ENCODE measurements around the gene CYSLTR2.

CYSLTR2 gene

DNA sequence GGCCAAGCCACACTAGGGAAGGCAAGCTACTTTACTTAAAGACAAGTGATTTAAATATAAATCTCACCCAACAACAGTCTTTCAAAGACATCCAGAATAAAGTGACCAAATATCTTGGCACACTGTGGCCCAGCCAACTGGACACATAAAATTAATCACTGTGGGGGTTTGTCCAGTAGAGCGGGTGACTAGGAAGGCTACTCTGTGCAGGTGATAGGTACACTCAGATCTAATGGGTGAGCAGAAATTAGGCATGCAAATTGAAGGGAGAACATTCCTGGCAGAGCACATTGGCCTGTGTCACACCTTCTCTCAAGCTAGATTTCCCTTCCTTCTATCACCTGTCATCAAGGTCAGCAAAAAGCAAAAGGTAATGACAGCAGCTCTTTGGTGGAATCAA is 23.4 kb upstream of the CYSLTR2 start:
- Histone ChIP-seq H3K9me3 (ENCODE audit: control insufficient read depth, low read length) (no peaks in the 10 kb centered on the region), H3K27ac (ENCODE audit: low read depth, low read length, severe bottlenecking) (no peak overlapping the region), H3K36me3 (ENCODE audit: control insufficient read depth, insufficient read depth, low read length) (no peaks in the 10 kb centered on the region), H3K4me1 (ENCODE audit: control insufficient read depth, insufficient read depth, low read length, poor library complexity, severe bottlenecking) (peaks cover 2% of the 10 kb centered on the region), H3K4me3 (ENCODE audit: extremely low read depth, insufficient read depth, low read length, poor library complexity, severe bottlenecking) (no peak overlapping the region)
- 89 to 100% methylated on average over 1 of the region's 1 CpG for WGBS, 2 experiments (ENCODE audit: insufficient coverage in 2 of 2)

DNA sequence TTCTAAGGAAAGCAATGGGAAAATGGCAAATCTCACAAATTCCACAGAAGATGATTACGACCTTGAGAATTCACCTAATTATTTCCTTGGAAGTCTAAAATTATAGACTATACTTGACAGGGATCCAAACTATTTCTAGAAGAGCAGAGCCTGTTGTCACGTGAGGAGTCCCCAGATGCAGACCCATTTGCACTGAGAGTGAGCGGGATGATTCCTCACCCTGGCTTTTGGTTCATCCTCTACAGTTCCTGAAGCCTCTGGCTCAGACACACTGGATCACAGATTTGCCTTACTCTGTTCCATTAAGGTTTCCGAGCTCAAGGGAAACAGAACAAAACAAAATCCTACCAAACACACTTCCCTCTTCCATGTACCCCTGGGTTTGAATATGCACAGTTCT is 23.0 kb upstream of the CYSLTR2 start:
- Histone ChIP-seq H3K9me3 (ENCODE audit: control insufficient read depth, low read length) (no peaks in the 10 kb centered on the region), H3K27ac (ENCODE audit: low read depth, low read length, severe bottlenecking) (no peak overlapping the region), H3K4me3 (ENCODE audit: extremely low read depth, insufficient read depth, low read length, poor library complexity, severe bottlenecking) (no peak overlapping the region), H3K36me3 (ENCODE audit: control insufficient read depth, insufficient read depth, low read length) (no peaks in the 10 kb centered on the region), H3K4me1 (ENCODE audit: control insufficient read depth, insufficient read depth, low read length, poor library complexity, severe bottlenecking) (no peaks in the 10 kb centered on the region)
- 88 to 89% methylated on average over 3 of the region's 4 CpGs for WGBS, 2 experiments (ENCODE audit: insufficient coverage in 2 of 2)

GRCh38 chr13:48631441-48631840 is 22.3 kb upstream of the CYSLTR2 start:
- peaks cover 5% of the 10 kb centered on the region for H3K9me3 ChIP-seq (ENCODE audit: control insufficient read depth, low read length)
- H3K27ac ChIP-seq (ENCODE audit: low read depth, low read length, severe bottlenecking): no peak overlapping the region
- no peak overlapping the region for H3K4me3 ChIP-seq (ENCODE audit: extremely low read depth, insufficient read depth, low read length, poor library complexity, severe bottlenecking)
- H3K36me3 ChIP-seq (ENCODE audit: control insufficient read depth, insufficient read depth, low read length): no peaks in the 10 kb centered on the region
- no peaks in the 10 kb centered on the region for H3K4me1 ChIP-seq (ENCODE audit: control insufficient read depth, insufficient read depth, low read length, poor library complexity, severe bottlenecking)
- WGBS, 2 experiments (ENCODE audit: insufficient coverage in 2 of 2): no CpG with 5 or more reads among the region's 1 CpG

DNA sequence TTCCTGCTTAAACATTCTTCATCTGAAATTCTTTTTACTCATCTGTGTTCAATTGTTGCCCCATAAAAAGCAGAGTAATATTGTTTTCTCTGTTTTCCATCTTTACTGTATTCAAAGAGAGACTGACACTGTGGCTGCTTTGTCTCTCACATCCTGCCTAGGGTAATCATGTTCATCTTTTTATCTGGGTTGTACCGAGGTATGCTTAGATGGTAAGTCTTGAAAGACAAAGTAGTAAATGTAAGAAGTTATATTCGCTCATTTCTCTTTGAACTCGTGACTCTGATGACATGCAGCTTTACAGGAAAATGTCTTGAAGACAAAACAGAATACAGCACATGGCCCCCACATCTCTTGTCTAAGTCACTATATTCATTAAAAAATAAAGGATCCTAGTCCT is 20.0 kb upstream of the CYSLTR2 start:
- H3K36me3 ChIP-seq (ENCODE audit: control insufficient read depth, insufficient read depth, low read length): no peaks in the 10 kb centered on the region
- H3K4me3 ChIP-seq (ENCODE audit: extremely low read depth, insufficient read depth, low read length, poor library complexity, severe bottlenecking): no peak overlapping the region
- H3K9me3 ChIP-seq (ENCODE audit: control insufficient read depth, low read length): peaks cover 7% of the 10 kb centered on the region
- no peak overlapping the region for H3K27ac ChIP-seq (ENCODE audit: low read depth, low read length, severe bottlenecking)
- H3K4me1 ChIP-seq (ENCODE audit: control insufficient read depth, insufficient read depth, low read length, poor library complexity, severe bottlenecking): no peaks in the 10 kb centered on the region
- 100% methylated on average over 1 to 3 of the region's 3 CpGs for WGBS, 2 experiments (ENCODE audit: insufficient coverage in 2 of 2)

GRCh38 chr13:48634636-48635035 is 19.1 kb upstream of the CYSLTR2 start:
- H3K4me1 ChIP-seq (ENCODE audit: control insufficient read depth, insufficient read depth, low read length, poor library complexity, severe bottlenecking): no peaks in the 10 kb centered on the region
- H3K4me3 ChIP-seq (ENCODE audit: extremely low read depth, insufficient read depth, low read length, poor library complexity, severe bottlenecking): no peak overlapping the region
- peaks cover 7% of the 10 kb centered on the region for H3K9me3 ChIP-seq (ENCODE audit: control insufficient read depth, low read length)
- no peak overlapping the region for H3K27ac ChIP-seq (ENCODE audit: low read depth, low read length, severe bottlenecking)
- no peaks in the 10 kb centered on the region for H3K36me3 ChIP-seq (ENCODE audit: control insufficient read depth, insufficient read depth, low read length)

DNA sequence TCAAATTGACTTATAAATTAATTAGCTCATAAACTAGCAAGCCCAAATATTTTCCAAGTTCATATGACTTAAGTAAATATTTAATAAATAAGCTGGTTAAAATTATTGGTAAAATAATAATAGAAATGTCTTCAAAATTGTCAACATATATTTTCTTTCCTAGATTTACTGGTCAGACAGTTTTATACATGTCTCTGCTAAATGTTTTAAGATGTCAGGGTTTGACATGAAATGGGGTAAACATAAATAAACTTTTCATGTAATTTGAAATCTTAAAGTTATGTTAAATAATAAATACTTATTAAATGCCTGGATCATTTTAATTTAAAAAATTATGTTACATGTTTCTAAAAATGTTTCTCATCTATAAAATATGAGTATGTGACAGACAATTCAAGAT is 18.3 kb upstream of the CYSLTR2 start:
- Histone ChIP-seq H3K9me3 (ENCODE audit: control insufficient read depth, low read length) (peaks cover 7% of the 10 kb centered on the region), H3K36me3 (ENCODE audit: control insufficient read depth, insufficient read depth, low read length) (no peaks in the 10 kb centered on the region), H3K4me1 (ENCODE audit: control insufficient read depth, insufficient read depth, low read length, poor library complexity, severe bottlenecking) (no peaks in the 10 kb centered on the region), H3K4me3 (ENCODE audit: extremely low read depth, insufficient read depth, low read length, poor library complexity, severe bottlenecking) (no peak overlapping the region), H3K27ac (ENCODE audit: low read depth, low read length, severe bottlenecking) (no peak overlapping the region)

GRCh38 chr13:48636550-48636949 is 17.2 kb upstream of the CYSLTR2 start:
- no peak overlapping the region for H3K4me3 ChIP-seq (ENCODE audit: extremely low read depth, insufficient read depth, low read length, poor library complexity, severe bottlenecking)
- peaks cover 7% of the 10 kb centered on the region for H3K9me3 ChIP-seq (ENCODE audit: control insufficient read depth, low read length)
- H3K4me1 ChIP-seq (ENCODE audit: control insufficient read depth, insufficient read depth, low read length, poor library complexity, severe bottlenecking): no peaks in the 10 kb centered on the region
- no peak overlapping the region for H3K27ac ChIP-seq (ENCODE audit: low read depth, low read length, severe bottlenecking)
- H3K36me3 ChIP-seq (ENCODE audit: control insufficient read depth, insufficient read depth, low read length): no peaks in the 10 kb centered on the region

DNA sequence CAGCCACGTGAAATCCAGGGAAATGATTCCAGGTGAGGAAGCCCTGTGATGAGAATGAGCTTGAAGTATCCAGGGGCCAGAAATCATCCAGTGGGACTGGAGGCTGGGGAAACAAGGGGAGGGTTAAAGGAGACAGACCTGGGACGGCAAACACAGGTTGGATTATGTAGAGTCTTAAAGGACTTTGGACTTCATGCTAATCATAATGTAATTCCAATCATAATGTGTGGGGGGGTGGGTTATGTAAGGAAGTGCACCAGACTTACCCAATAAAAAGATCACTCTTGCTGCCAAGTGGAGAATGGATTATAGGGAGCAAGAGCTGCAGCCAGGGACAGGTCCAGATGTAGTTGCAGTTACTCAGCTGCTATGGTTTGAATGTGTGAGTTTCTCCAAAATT is 16.1 kb upstream of the CYSLTR2 start:
- Histone ChIP-seq H3K27ac (ENCODE audit: low read depth, low read length, severe bottlenecking) (no peak overlapping the region), H3K9me3 (ENCODE audit: control insufficient read depth, low read length) (peaks cover 7% of the 10 kb centered on the region), H3K36me3 (ENCODE audit: control insufficient read depth, insufficient read depth, low read length) (no peaks in the 10 kb centered on the region), H3K4me3 (ENCODE audit: extremely low read depth, insufficient read depth, low read length, poor library complexity, severe bottlenecking) (no peak overlapping the region), H3K4me1 (ENCODE audit: control insufficient read depth, insufficient read depth, low read length, poor library complexity, severe bottlenecking) (no peaks in the 10 kb centered on the region)
- WGBS, 2 experiments (ENCODE audit: insufficient coverage in 2 of 2): 25 to 30% methylated on average over 1 of the region's 2 CpGs

DNA sequence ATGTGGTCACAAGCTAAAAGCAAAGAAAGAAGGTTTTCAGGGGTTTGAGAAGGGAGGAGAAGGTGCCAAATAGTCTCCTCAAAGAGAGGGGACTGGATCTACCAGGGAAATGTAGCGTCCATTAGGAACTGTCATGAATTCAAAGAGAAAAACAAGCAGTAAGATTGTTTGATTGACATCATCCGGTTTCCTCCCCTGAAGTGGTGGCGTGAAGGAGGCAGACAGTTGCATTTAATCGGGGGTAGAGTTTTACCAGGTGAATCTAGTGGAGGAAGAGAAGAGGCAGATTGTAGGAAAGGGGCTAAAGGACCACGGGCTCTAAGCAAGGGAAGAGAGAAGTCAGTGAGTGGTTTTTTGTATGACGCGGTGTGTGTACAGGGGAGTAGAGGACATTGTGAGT is 13.0 kb upstream of the CYSLTR2 start:
- H3K36me3 ChIP-seq (ENCODE audit: control insufficient read depth, insufficient read depth, low read length): no peaks in the 10 kb centered on the region
- WGBS, 2 experiments (ENCODE audit: insufficient coverage in 2 of 2): 95% methylated on average over 7 of the region's 7 CpGs
- H3K4me3 ChIP-seq (ENCODE audit: extremely low read depth, insufficient read depth, low read length, poor library complexity, severe bottlenecking): no peak overlapping the region
- peaks cover 7% of the 10 kb centered on the region for H3K9me3 ChIP-seq (ENCODE audit: control insufficient read depth, low read length)
- H3K4me1 ChIP-seq (ENCODE audit: control insufficient read depth, insufficient read depth, low read length, poor library complexity, severe bottlenecking): no peaks in the 10 kb centered on the region
- no peak overlapping the region for H3K27ac ChIP-seq (ENCODE audit: low read depth, low read length, severe bottlenecking)

- Histone ChIP-seq H3K9me3 (ENCODE audit: control insufficient read depth, low read length) (peaks cover 3% of the 10 kb centered on the region), H3K4me1 (ENCODE audit: control insufficient read depth, insufficient read depth, low read length, poor library complexity, severe bottlenecking) (no peaks in the 10 kb centered on the region)
- WGBS, 2 experiments (ENCODE audit: insufficient coverage in 2 of 2): 100% methylated on average over 1 of the region's 2 CpGs
These were observed 12.3 kb upstream of the CYSLTR2 start for GRCh38 chr13:48641404-48641803.

DNA sequence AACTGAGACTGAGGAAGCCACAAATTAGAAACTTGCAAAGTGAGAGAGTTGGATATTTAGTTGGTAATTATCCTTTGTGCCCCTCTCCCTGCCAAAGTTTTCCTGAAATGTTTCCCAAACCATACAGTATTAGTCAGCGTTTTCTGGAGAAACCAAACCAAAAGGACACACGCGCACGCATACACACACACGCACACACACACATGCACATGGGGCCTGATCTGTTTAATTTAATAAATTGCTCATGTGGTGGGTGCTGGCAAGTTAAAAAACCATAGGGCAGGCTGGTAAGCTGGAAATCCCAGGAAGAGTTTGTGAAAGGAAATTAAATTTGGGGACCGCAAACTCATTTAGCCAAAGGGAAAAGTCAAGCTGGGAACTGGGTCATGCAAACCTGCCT is 11.7 kb upstream of the CYSLTR2 start:
- H3K9me3 ChIP-seq (ENCODE audit: control insufficient read depth, low read length): no peaks in the 10 kb centered on the region
- H3K27ac ChIP-seq (ENCODE audit: low read depth, low read length, severe bottlenecking): no peak overlapping the region
- no peak overlapping the region for H3K4me3 ChIP-seq (ENCODE audit: extremely low read depth, insufficient read depth, low read length, poor library complexity, severe bottlenecking)
- WGBS, 2 experiments (ENCODE audit: insufficient coverage in 2 of 2): 82 to 100% methylated on average over 1 of the region's 6 CpGs
- H3K4me1 ChIP-seq (ENCODE audit: control insufficient read depth, insufficient read depth, low read length, poor library complexity, severe bottlenecking): no peaks in the 10 kb centered on the region
- H3K36me3 ChIP-seq (ENCODE audit: control insufficient read depth, insufficient read depth, low read length): no peaks in the 10 kb centered on the region

More at GRCh38 chr13:48641404-48641803, 12.3 kb upstream of the CYSLTR2 start:
- Histone ChIP-seq H3K4me3 (ENCODE audit: extremely low read depth, insufficient read depth, low read length, poor library complexity, severe bottlenecking) (no peak overlapping the region), H3K27ac (ENCODE audit: low read depth, low read length, severe bottlenecking) (no peak overlapping the region), H3K36me3 (ENCODE audit: control insufficient read depth, insufficient read depth, low read length) (no peaks in the 10 kb centered on the region)

DNA sequence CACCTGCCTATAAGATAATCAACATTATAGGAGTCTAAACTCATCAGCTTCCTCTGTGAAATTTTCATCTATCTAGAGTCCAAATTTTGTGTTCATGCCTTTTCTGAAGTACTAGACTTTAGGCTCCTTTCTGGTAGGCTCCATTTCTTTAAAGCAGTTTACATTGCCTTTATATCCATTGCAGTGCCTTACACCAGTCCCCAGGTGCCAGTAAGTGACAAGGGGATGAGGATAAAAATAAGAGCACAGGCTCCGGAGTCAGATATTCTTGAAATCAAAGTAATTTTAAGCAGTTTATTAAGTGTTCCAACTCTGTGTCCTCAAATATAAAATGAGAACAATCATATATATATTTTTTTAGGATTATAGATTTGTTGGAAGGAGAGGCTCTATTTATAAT is 10.6 kb upstream of the CYSLTR2 start:
- Histone ChIP-seq H3K4me3 (ENCODE audit: extremely low read depth, insufficient read depth, low read length, poor library complexity, severe bottlenecking) (no peak overlapping the region), H3K36me3 (ENCODE audit: control insufficient read depth, insufficient read depth, low read length) (no peaks in the 10 kb centered on the region), H3K9me3 (ENCODE audit: control insufficient read depth, low read length) (no peaks in the 10 kb centered on the region), H3K27ac (ENCODE audit: low read depth, low read length, severe bottlenecking) (no peak overlapping the region), H3K4me1 (ENCODE audit: control insufficient read depth, insufficient read depth, low read length, poor library complexity, severe bottlenecking) (no peaks in the 10 kb centered on the region)
- no CpG with 5 or more reads among the region's 1 CpG for WGBS, 2 experiments (ENCODE audit: insufficient coverage in 2 of 2)
